Measurements from ENCODE around the gene OR5H2. TPM values are rescaled to one million over a fixed set of nuclear protein-coding genes. Genes with fewer than 3 reads are reported as not detected.

OR5H2 gene
- total RNA-seq (2022; extraction: Qiagen RNA extraction) = not detected in 5 replicates

GRCh38 chr3:98282205-98282604 is at the start of gene OR5H2:
Gene OR5H2 (plus strand): TSS chr3:98282505. CDS start chr3:98282903, 398 bp downstream.

GRCh38 chr3:98263944-98264343 is 18.4 kb upstream of the OR5H2 start, which contains the start of gene OR5H6:
Gene OR5H6 (plus strand): TSS chr3:98264244. CDS start chr3:98264333, 89 bp downstream.

Other genes starting within 250 kb of the OR5H2 start
- not detected in 5 replicates for gene GABRR3, start 247.2 kb upstream of the OR5H2 start, total RNA-seq (2022; extraction: Qiagen RNA extraction)
- not detected in 5 replicates for gene OR5AC2, start 195.3 kb upstream of the OR5H2 start, total RNA-seq (2022; extraction: Qiagen RNA extraction)
- not detected in 5 replicates for gene OR5H1, start 151.8 kb upstream of the OR5H2 start, total RNA-seq (2022; extraction: Qiagen RNA extraction)
- not detected in 5 replicates for gene OR5H14, start 135.0 kb upstream of the OR5H2 start, total RNA-seq (2022; extraction: Qiagen RNA extraction)
- not detected in 5 replicates for gene OR5H15, start 115.8 kb upstream of the OR5H2 start, total RNA-seq (2022; extraction: Qiagen RNA extraction)
- not detected in 5 replicates for gene OR5H6, start 18.3 kb upstream of the OR5H2 start, total RNA-seq (2022; extraction: Qiagen RNA extraction)
- gene OR5K4, start 71.3 kb downstream of the OR5H2 start, total RNA-seq (2022; extraction: Qiagen RNA extraction) = not detected in 5 replicates
- gene OR5K3, start 108.2 kb downstream of the OR5H2 start, total RNA-seq (2022; extraction: Qiagen RNA extraction) = not detected in 5 replicates
- not detected in 5 replicates for gene OR5K1, start 180.7 kb downstream of the OR5H2 start, total RNA-seq (2022; extraction: Qiagen RNA extraction)
- gene OR5K2, start 215.2 kb downstream of the OR5H2 start, total RNA-seq (2022; extraction: Qiagen RNA extraction) = not detected in 5 replicates
- gene CLDND1, start 240.4 kb downstream of the OR5H2 start, total RNA-seq (2022; extraction: Qiagen RNA extraction) = 46.3 to 65.9 TPM (median 61.6 TPM) in 5 replicates
- gene GPR15, start 249.5 kb downstream of the OR5H2 start, total RNA-seq (2022; extraction: Qiagen RNA extraction) = not detected in 5 replicates